Measurements from ENCODE around the gene KRTAP5-6.

GRCh38 chr11:1732418-1733008, 35.5 kb downstream of the KRTAP5-6 start:
- no peak for TF ChIP-seq CTCF (IDR thresholded peaks at IDR 0.05 in 8 of 11, conservative IDR thresholded peaks at IDR 0.05 in 3 of 11)
- no peak for TF ChIP-seq POLR2A (IDR thresholded peaks at IDR 0.05)

Data from spleen (tissue), 7 donors.